Stimulated activated naive CD8-positive, alpha-beta T cell treated with anti-CD3 and anti-CD28 coated beads, Interleukin-15, amount 100 ng/mL, for 72 hours (primary cell): Measurements from ENCODE around the gene VIL1.

ENCODE experiments used
- ATAC-seq: fragments of 150-1000 bp; cut with Tn5 transposase; 2 replicates; pipeline ENCODE4 v1.10.0; 2021; ENCODE audit warnings: mild to moderate bottlenecking, moderate library complexity
- DNase-seq, 2 donors: peaks; one replicate each; pipeline ENCODE4 v3.0.0; 2021 to 2022
- H3K27ac Mint-ChIP-seq, 2 donors: one replicate each; pipeline ENCODE4 v1.8.0; 2022; ENCODE audit warnings: mild to moderate bottlenecking in 2 of 2, mixed read lengths in 2 of 2, moderate library complexity in 2 of 2
- H3K27me3 Mint-ChIP-seq: one replicate; pipeline ENCODE4 v1.8.0; 2022; ENCODE audit warnings: mixed read lengths
- H3K4me1 Mint-ChIP-seq: one replicate; pipeline ENCODE4 v1.8.0; 2022; ENCODE audit warnings: mild to moderate bottlenecking, mixed read lengths
- H3K4me3 Mint-ChIP-seq, 2 donors: one replicate each; pipeline ENCODE4 v1.8.0; 2022; ENCODE audit warnings: mild to moderate bottlenecking in 2 of 2, mixed read lengths in 2 of 2, moderate library complexity in 1 of 2
- H3K9me3 Mint-ChIP-seq, 2 donors: one replicate each; pipeline ENCODE4 v1.8.0; 2022; ENCODE audit warnings: mixed read lengths in 2 of 2

VIL1 gene

GRCh38 chr2:218418717-218419458 is at the start of gene VIL1:
Gene VIL1 (plus strand): TSS chr2:218419123. CDS start chr2:218423779, 4,656 bp downstream.
- H3K27me3 Mint-ChIP-seq, result no peaks in the 10 kb centered on the region
- H3K4me1 Mint-ChIP-seq, result no peaks in the 10 kb centered on the region
- no peak within 1 kb of the TSS for H3K4me3 Mint-ChIP-seq
- no peaks in the 10 kb centered on the region for H3K9me3 Mint-ChIP-seq
- peak within 1 kb of the TSS in 1 of 2 donors; percentile 74 for H3K27ac Mint-ChIP-seq
- ATAC-seq (no peak), DNase-seq (no peak)

- no peak for ATAC-seq
- peaks cover 0 to 6% of the 10 kb centered on the region in 2 donors for H3K9me3 Mint-ChIP-seq
- H3K4me1 Mint-ChIP-seq, result peaks cover 26% of the 10 kb centered on the region
- H3K27ac Mint-ChIP-seq, result no peak overlapping the region
- no peak for DNase-seq
- H3K27me3 Mint-ChIP-seq, result no peaks in the 10 kb centered on the region
- peak overlapping the region in 1 of 2 donors; percentile 33 for H3K4me3 Mint-ChIP-seq
These were observed 49.6 kb upstream of the VIL1 start for GRCh38 chr2:218369330-218369729.

- Mint-ChIP-seq H3K4me1 (peaks cover 26% of the 10 kb centered on the region), H3K27me3 (no peaks in the 10 kb centered on the region), H3K4me3 (no peak overlapping the region), H3K27ac (no peak overlapping the region), H3K9me3 (peaks cover 0 to 6% of the 10 kb centered on the region in 2 donors)
- DNase-seq (no peak), ATAC-seq (no peak)
These were observed 48.4 kb upstream of the VIL1 start for GRCh38 chr2:218370410-218371063.

- peaks cover 0 to 2% of the 10 kb centered on the region in 2 donors for H3K9me3 Mint-ChIP-seq
- no peak overlapping the region for H3K27ac Mint-ChIP-seq
- H3K4me1 Mint-ChIP-seq, result peaks cover 23% of the 10 kb centered on the region
- no peaks in the 10 kb centered on the region for H3K27me3 Mint-ChIP-seq
- ATAC-seq, result no peak
- no peak for DNase-seq
- no peak overlapping the region for H3K4me3 Mint-ChIP-seq
These were observed 47.0 kb upstream of the VIL1 start for GRCh38 chr2:218371983-218372350.

GRCh38 chr2:218374795-218375194 is 44.1 kb upstream of the VIL1 start:
- Mint-ChIP-seq H3K4me1 (peaks cover 7% of the 10 kb centered on the region), H3K4me3 (no peak overlapping the region), H3K27ac (no peak overlapping the region), H3K27me3 (no peaks in the 10 kb centered on the region), H3K9me3 (no peaks in the 10 kb centered on the region)
- no peak for ATAC-seq
- no peak for DNase-seq

GRCh38 chr2:218375212-218375611 is 43.7 kb upstream of the VIL1 start:
- Mint-ChIP-seq H3K27me3 (no peaks in the 10 kb centered on the region), H3K9me3 (no peaks in the 10 kb centered on the region), H3K4me1 (peaks cover 6% of the 10 kb centered on the region), H3K4me3 (no peak overlapping the region), H3K27ac (no peak overlapping the region)
- DNase-seq, result no peak
- no peak for ATAC-seq

GRCh38 chr2:218378053-218378452 is 40.9 kb upstream of the VIL1 start:
- no peak overlapping the region for H3K27ac Mint-ChIP-seq
- H3K27me3 Mint-ChIP-seq, result no peaks in the 10 kb centered on the region
- H3K9me3 Mint-ChIP-seq, result no peaks in the 10 kb centered on the region
- ATAC-seq (no peak), DNase-seq (no peak)
- H3K4me3 Mint-ChIP-seq, result no peak overlapping the region
- H3K4me1 Mint-ChIP-seq, result peaks cover 5% of the 10 kb centered on the region

GRCh38 chr2:218381916-218382366 is 37.0 kb upstream of the VIL1 start, which contains the start of gene SLC11A1:
Gene SLC11A1 (plus strand): TSS chr2:218382273. CDS start chr2:218382369, 96 bp downstream.
- Mint-ChIP-seq H3K4me1 (peaks cover 10% of the 10 kb centered on the region), H3K27ac (no peak within 1 kb of the TSS)
- peak; percentile 19 for ATAC-seq

GRCh38 chr2:218382785-218383184 is 36.1 kb upstream of the VIL1 start:
- Mint-ChIP-seq H3K4me1 (peaks cover 19% of the 10 kb centered on the region), H3K27ac (no peak overlapping the region), H3K4me3 (no peak overlapping the region), H3K27me3 (peaks cover 8% of the 10 kb centered on the region), H3K9me3 (no peaks in the 10 kb centered on the region)
- ATAC-seq (no peak), DNase-seq (no peak)

More at GRCh38 chr2:218381916-218382366, 37.0 kb upstream of the VIL1 start, which contains the start of gene SLC11A1:
- Mint-ChIP-seq H3K27me3 (peaks cover 2% of the 10 kb centered on the region), H3K9me3 (no peaks in the 10 kb centered on the region), H3K4me3 (no peak within 1 kb of the TSS)
- no peak for DNase-seq

- Mint-ChIP-seq H3K27me3 (peaks cover 8% of the 10 kb centered on the region), H3K4me1 (peaks cover 21% of the 10 kb centered on the region), H3K27ac (peak overlapping the region in 1 of 2 donors; percentile 14), H3K4me3 (no peak overlapping the region), H3K9me3 (no peaks in the 10 kb centered on the region)
- ATAC-seq (peak; percentile 13), DNase-seq (no peak)
These were observed 34.9 kb upstream of the VIL1 start for GRCh38 chr2:218383892-218384519.

- Mint-ChIP-seq H3K27ac (no peak overlapping the region), H3K9me3 (no peaks in the 10 kb centered on the region), H3K4me3 (no peak overlapping the region), H3K4me1 (peaks cover 21% of the 10 kb centered on the region), H3K27me3 (peaks cover 8% of the 10 kb centered on the region)
- no peak for ATAC-seq
- no peak for DNase-seq
These were observed 33.9 kb upstream of the VIL1 start for GRCh38 chr2:218384975-218385374.

GRCh38 chr2:218386505-218387368 is 32.2 kb upstream of the VIL1 start:
- ATAC-seq (peak; percentile 37), DNase-seq (no peak)
- peak overlapping the region; percentile 22 to 46 for H3K4me3 Mint-ChIP-seq
- H3K27me3 Mint-ChIP-seq, result peaks cover 8% of the 10 kb centered on the region
- peaks cover 18% of the 10 kb centered on the region for H3K4me1 Mint-ChIP-seq
- H3K9me3 Mint-ChIP-seq, result no peaks in the 10 kb centered on the region
- H3K27ac Mint-ChIP-seq, result peak overlapping the region; percentile 19 to 39

- no peak for DNase-seq
- Mint-ChIP-seq H3K27me3 (peaks cover 8% of the 10 kb centered on the region), H3K4me3 (peak overlapping the region; percentile 22 to 46), H3K4me1 (peaks cover 15% of the 10 kb centered on the region), H3K27ac (peak overlapping the region; percentile 19 to 39), H3K9me3 (no peaks in the 10 kb centered on the region)
- ATAC-seq, result peak; percentile 48
These were observed 31.3 kb upstream of the VIL1 start for GRCh38 chr2:218387369-218388194.

GRCh38 chr2:218389333-218390150 is 29.4 kb upstream of the VIL1 start:
- no peak overlapping the region for H3K27ac Mint-ChIP-seq
- DNase-seq (no peak), ATAC-seq (no peak)
- H3K9me3 Mint-ChIP-seq, result no peaks in the 10 kb centered on the region
- no peak overlapping the region for H3K4me3 Mint-ChIP-seq
- peaks cover 32% of the 10 kb centered on the region for H3K4me1 Mint-ChIP-seq
- peaks cover 8% of the 10 kb centered on the region for H3K27me3 Mint-ChIP-seq
